GM12875 (cell line): ENCODE measurements around the gene PYCR2.
"Not testable (repeated sequence)": the region's sequence is repeated elsewhere in the genome, so short reads cannot be mapped to it uniquely, and the experiment has no call there.

Experiments used
- H3K4me3 ChIP-seq: one replicate; pipeline ENCODE4 v1.5.1; 2011; ENCODE audit warnings: low read depth, low read length, control low read depth
- TF ChIP-seq, protein P1 (sequence below): IDR thresholded peaks from 2 replicates; pipeline ENCODE4 v1.5.1; 2011; ENCODE audit warnings: low read depth, mild to moderate bottlenecking, control low read depth, inconsistent platforms, low read length, moderate library complexity, borderline replicate concordance; ENCODE audit not compliant: insufficient read depth

PYCR2 gene

DNA sequence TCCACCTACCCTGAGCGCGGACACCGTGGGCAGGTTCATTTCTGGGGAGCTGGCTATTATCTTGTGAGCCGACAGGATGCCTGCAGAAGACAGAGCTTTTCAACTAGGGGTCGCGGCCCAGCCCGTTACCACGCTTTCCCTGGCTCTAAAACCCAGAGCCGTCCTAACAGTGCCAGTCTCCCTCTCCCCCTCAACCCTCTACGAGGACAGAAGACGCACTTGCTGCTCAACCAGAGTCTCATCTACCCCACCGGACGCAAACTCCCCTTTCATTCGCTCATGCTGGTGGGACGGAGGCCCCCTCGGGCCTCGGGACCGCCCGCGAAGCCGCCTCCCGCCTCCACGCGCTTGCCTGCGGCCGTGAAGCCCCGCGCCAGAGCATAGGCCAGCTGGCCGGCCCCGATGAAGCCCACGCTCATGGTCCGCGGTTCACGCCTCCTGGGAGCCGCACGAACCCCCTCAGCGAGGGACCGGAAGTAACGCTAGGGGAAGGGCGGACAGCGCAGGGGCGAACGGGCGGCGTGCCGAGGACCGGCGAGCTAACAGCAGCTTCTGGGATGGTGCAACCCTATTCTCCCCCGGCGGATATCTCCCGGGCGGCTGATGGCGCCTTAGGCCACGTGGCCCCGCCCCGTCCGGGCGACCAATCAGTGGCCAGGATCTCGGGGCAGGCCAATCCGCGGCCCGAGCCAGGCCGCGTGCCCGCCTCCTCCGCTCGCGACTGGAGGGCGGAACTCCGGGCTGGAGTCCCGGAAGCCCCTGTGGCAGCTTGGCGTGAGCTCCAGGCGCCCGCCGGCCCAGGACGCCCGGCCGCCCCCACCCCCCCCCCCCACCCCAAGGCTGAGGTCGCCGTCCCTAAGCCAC, at the start of gene PYCR2:
PYCR2 (minus strand) TSS at position 559 of the 864 bp plus-strand sequence; CDS start at position 419, 140 bp downstream.
- TF ChIP-seq, protein P1, sequence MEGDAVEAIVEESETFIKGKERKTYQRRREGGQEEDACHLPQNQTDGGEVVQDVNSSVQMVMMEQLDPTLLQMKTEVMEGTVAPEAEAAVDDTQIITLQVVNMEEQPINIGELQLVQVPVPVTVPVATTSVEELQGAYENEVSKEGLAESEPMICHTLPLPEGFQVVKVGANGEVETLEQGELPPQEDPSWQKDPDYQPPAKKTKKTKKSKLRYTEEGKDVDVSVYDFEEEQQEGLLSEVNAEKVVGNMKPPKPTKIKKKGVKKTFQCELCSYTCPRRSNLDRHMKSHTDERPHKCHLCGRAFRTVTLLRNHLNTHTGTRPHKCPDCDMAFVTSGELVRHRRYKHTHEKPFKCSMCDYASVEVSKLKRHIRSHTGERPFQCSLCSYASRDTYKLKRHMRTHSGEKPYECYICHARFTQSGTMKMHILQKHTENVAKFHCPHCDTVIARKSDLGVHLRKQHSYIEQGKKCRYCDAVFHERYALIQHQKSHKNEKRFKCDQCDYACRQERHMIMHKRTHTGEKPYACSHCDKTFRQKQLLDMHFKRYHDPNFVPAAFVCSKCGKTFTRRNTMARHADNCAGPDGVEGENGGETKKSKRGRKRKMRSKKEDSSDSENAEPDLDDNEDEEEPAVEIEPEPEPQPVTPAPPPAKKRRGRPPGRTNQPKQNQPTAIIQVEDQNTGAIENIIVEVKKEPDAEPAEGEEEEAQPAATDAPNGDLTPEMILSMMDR: no peak
- peak within 1 kb of the TSS; percentile 69 for H3K4me3 ChIP-seq

GRCh38 chr1:225973158-225973557, 49.1 kb upstream of the PYCR2 start:
- TF ChIP-seq, protein P1: no peak
- H3K4me3 ChIP-seq: no peak overlapping the region

- H3K4me3 ChIP-seq: no peak overlapping the region
- TF ChIP-seq, protein P1: no peak
These were observed 48.5 kb upstream of the PYCR2 start for GRCh38 chr1:225972344-225973152.

- H3K4me3 ChIP-seq: not testable (repeated sequence)
These were observed 46.6 kb upstream of the PYCR2 start for GRCh38 chr1:225970592-225971157.

DNA sequence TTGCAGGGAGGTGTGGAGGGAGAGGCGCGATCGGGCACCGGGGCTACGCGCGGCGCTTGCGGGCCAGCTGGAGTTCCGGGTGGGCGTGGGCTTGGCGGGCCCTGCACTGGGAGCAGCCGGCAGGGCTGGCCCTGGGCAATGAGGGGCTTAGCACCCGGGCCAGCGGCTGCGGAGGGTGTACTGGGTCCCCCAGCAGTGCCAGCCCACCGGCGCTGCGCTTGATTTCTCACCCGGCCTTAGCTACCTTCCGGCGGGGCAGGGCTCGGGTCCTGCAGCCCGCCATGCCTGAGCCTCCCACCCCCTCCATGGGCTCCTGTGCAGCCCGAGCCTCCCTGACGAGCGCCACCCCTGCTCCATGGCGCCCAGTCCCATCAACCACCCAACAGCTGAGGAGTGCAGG, 45.7 kb upstream of the PYCR2 start:
- H3K4me3 ChIP-seq: not testable (repeated sequence)

- no peak overlapping the region for H3K4me3 ChIP-seq
- TF ChIP-seq, protein P1: no peak
These were observed 41.2 kb upstream of the PYCR2 start for GRCh38 chr1:225965231-225965630.

- TF ChIP-seq, protein P1: no peak
- no peak overlapping the region for H3K4me3 ChIP-seq
These were observed 39.9 kb upstream of the PYCR2 start for GRCh38 chr1:225963735-225964530.
